ENCODE measurements around the gene GMFB. TPM values are rescaled to one million over a fixed set of nuclear protein-coding genes. Genes with fewer than 3 reads are reported as not detected.

Gene GMFB
- total RNA-seq, 4 donors from 2014 or later: 41.8 to 111 (median 72.6) TPM

DNA sequence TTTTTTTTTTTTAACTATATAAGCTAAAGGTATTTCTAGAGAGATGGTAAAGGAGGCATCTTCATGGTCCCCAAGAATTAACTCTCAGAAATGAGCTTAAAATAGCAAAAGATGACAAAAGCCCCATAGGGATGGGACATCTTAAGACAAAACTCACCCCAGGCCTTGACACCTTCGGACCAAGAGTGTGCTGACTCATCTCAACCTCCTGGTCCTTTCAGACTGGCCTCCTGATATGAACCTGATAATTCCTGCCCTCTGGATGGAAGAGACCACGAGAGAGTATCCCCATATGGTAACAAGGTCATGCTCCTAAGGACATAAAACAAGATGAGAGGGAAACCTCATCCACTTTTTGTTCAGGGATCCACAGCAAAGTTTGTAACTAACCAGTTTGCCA, 8.4 kb upstream of the GMFB start:
- Histone ChIP-seq H3K4me3 (no peak overlapping the region), H3K9me3 (no peaks in the 10 kb centered on the region), H3K27me3 (no peaks in the 10 kb centered on the region), H3K27ac (no peak overlapping the region), H3K36me3 (no peaks in the 10 kb centered on the region), H3K4me1 (no peaks in the 10 kb centered on the region)
- TF ChIP-seq EP300 (IDR thresholded peaks at IDR 0.05) (no peak), POLR2A (IDR thresholded peaks at IDR 0.05) (no peak)
- TF ChIP-seq, protein P1, sequence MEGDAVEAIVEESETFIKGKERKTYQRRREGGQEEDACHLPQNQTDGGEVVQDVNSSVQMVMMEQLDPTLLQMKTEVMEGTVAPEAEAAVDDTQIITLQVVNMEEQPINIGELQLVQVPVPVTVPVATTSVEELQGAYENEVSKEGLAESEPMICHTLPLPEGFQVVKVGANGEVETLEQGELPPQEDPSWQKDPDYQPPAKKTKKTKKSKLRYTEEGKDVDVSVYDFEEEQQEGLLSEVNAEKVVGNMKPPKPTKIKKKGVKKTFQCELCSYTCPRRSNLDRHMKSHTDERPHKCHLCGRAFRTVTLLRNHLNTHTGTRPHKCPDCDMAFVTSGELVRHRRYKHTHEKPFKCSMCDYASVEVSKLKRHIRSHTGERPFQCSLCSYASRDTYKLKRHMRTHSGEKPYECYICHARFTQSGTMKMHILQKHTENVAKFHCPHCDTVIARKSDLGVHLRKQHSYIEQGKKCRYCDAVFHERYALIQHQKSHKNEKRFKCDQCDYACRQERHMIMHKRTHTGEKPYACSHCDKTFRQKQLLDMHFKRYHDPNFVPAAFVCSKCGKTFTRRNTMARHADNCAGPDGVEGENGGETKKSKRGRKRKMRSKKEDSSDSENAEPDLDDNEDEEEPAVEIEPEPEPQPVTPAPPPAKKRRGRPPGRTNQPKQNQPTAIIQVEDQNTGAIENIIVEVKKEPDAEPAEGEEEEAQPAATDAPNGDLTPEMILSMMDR (IDR thresholded peaks at IDR 0.05): no peak
- WGBS, 2 donors: 55 to 62% methylated on average over 2 of the region's 2 CpGs
- no peak for DNase-seq (ENCODE audit: low spot score in 2 of 2)

DNA sequence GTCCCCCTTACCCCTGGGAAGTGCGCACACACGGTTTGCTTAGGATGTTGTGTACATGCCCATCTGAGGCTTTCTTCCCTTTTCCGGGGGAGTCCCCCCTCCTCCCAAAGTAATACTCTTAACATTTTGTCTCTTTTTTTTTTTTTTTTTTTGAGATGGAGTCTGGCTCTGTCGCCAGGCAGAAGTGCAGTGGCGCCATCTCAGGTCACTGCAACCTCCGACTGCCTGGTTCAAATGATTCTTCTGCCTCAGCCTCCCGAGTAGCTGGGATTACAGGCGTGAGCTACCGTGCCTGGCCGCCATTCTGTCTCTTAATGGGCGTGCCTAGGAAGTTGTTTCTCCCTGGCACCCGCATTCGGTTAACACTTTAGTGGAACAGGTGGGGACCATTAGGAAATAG, 4.5 kb upstream of the GMFB start:
- DNase-seq (ENCODE audit: low spot score in 2 of 2): no peak
- Histone ChIP-seq H3K36me3 (no peaks in the 10 kb centered on the region), H3K4me3 (no peak overlapping the region), H3K4me1 (peaks cover 0 to 11% (median 3%) of the 10 kb centered on the region in 4 donors), H3K9me3 (no peaks in the 10 kb centered on the region), H3K27me3 (no peaks in the 10 kb centered on the region), H3K27ac (no peak overlapping the region)
- TF ChIP-seq, protein P1 (IDR thresholded peaks at IDR 0.05): no peak
- TF ChIP-seq POLR2A (IDR thresholded peaks at IDR 0.05): no peak
- no peak for TF ChIP-seq EP300 (IDR thresholded peaks at IDR 0.05)
- WGBS, 2 donors: 66 to 67% methylated on average over 13 of the region's 13 CpGs

DNA sequence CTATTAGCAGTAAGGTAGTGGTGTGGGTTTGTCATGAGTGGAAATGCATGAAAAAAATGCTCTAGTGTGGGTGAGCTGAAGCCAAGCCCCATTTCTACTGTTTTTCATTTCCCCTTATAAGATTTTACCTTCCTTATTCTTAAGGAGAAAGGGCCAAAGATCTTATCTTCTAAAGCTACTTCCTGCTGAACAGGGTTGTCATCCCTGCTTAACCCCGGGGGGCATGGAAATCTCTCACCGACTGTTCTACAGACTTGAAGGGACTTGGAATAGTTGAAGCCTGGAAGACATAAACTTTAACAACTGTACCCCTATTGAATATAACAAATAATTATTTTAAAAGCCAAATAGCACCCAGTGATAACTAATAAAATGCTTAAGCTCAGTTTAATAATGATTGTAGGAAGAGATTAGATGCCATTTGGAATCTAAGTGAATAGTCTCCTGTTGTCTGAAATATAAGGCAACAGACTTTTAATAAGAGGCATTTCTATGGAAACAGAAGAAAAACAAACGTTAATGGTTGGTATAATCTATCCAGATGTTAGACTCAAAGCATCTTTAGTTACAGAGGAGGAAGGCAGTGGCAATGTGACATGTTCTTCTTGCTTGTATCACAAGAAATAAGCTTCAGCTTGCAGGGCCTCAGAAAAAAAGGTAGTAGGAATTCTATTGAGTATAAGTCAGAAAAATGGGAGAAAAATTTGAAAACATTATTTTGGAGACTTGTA, 1.8 kb upstream of the GMFB start:
- WGBS, 2 donors: 38 to 40% methylated on average over 3 of the region's 3 CpGs
- H3K27me3 ChIP-seq: no peaks in the 10 kb centered on the region

DNA sequence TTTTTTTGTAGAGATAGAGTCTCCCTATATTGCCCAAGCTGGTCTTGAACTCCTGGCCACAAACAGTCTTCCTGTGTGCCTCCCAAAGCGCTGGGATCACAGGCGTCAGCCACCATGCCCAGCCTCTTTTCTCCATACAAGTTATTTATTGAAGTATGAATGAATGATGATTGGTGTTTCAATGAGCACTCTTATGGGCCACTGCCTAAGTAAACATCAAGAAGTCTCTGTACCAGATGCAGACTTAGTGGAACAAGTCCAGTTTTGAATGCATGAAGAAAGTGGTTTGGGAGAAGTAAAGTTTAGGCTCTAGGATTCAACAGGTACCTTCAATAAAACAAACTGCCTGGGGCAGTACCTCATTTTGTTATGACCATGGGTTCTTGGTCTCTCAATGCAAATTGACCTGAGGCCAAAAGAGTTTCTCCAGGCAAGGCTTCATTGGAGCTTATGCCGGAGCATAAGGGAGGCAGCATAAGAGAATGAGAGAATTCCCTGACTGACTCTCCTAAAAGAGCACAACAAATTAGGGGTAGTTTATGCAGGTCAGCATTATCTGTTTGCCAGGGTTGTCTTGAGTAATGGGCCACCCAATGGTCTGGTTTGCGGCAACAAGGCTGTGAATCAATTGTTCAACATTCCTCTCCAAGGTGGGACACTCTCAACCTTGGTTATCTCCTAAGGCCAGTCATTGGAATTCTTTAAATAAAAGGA, 1.1 kb upstream of the GMFB start:
- 93% methylated on average over 4 of the region's 4 CpGs for WGBS, 2 donors
- peak overlapping the region in 3 of 4 donors; percentile 88 to 99 (median 98) for H3K27ac ChIP-seq
- no peaks in the 10 kb centered on the region for H3K27me3 ChIP-seq
- H3K36me3 ChIP-seq: peaks cover 0 to 5% (median 0%) of the 10 kb centered on the region in 3 donors
- no peak for TF ChIP-seq EP300 (IDR thresholded peaks at IDR 0.05)
- TF ChIP-seq POLR2A (IDR thresholded peaks at IDR 0.05): no peak
- TF ChIP-seq, protein P1 (IDR thresholded peaks at IDR 0.05): no peak
- H3K4me3 ChIP-seq: peak overlapping the region in 1 of 4 donors; percentile 99
- H3K4me1 ChIP-seq: peaks cover 0 to 40% (median 17%) of the 10 kb centered on the region in 4 donors
- DNase-seq (ENCODE audit: low spot score in 2 of 2): no peak
- no peaks in the 10 kb centered on the region for H3K9me3 ChIP-seq

More for the DNA sequence above, 1.8 kb upstream of the GMFB start:
- no peaks in the 10 kb centered on the region for H3K9me3 ChIP-seq
- TF ChIP-seq EP300 (IDR thresholded peaks at IDR 0.05) (no peak), POLR2A (IDR thresholded peaks at IDR 0.05) (no peak)
- TF ChIP-seq, protein P1 (IDR thresholded peaks at IDR 0.05): no peak
- peaks cover 0 to 35% (median 16%) of the 10 kb centered on the region in 4 donors for H3K4me1 ChIP-seq
- H3K36me3 ChIP-seq: peaks cover 0 to 5% (median 0%) of the 10 kb centered on the region in 3 donors
- DNase-seq (ENCODE audit: low spot score in 2 of 2): no peak
- no peak overlapping the region for H3K27ac ChIP-seq
- H3K4me3 ChIP-seq: no peak overlapping the region

DNA sequence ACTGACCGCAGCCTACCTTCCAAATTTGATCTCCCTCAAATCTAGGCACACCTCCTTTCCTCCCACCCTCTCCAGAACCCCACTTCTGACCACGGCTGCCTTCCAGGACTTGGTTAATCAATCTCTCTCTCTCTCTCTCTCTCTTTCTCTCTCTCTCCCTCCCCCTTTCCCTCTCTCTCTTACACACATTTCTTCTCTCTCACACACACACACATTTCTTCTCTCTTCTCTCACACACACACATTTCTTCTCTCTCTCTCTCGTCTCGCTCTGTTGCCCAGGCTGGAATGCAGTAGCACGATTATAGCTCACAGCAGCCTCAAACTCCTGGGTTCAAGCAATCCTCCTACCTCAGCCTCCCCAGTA, 521 bp upstream of the GMFB start:
- 12 to 21% methylated on average over 5 of the region's 5 CpGs for WGBS, 2 donors
- Histone ChIP-seq H3K9me3 (no peaks in the 10 kb centered on the region), H3K4me1 (peaks cover 0 to 46% (median 20%) of the 10 kb centered on the region in 4 donors), H3K27me3 (no peaks in the 10 kb centered on the region), H3K4me3 (peak overlapping the region; percentile 76 to 99 (median 86)), H3K27ac (peak overlapping the region; percentile 84 to 99 (median 93)), H3K36me3 (peaks cover 0 to 5% (median 0%) of the 10 kb centered on the region in 3 donors)
- DNase-seq (ENCODE audit: low spot score in 2 of 2): no peak
- TF ChIP-seq POLR2A (IDR thresholded peaks at IDR 0.05): no peak
- TF ChIP-seq, protein P1 (IDR thresholded peaks at IDR 0.05): no peak
- no peak for TF ChIP-seq EP300 (IDR thresholded peaks at IDR 0.05)
